ENCODE results near the gene GABRA5.

Gene GABRA5

DNA sequence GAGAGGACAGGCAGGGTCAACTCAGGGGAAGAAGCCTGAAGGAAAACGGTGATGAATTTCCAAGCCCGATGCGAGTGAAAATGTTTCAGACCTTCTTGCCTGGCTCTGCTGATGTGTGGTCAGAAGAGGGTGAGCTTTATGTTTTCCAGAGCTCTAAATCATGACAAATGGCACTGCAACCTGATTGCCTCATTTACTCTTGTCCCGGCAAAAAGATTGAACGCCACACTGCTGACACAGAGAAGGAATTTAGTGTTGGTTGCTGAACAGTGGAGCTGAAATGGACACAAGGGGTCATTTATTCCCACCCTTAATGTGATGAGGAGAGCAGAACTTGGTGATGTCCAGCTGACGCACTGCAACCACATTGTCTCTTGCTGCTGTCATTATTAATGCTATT is 68.0 kb downstream of the GABRA5 start:
- no peak for DNase-seq

DNA sequence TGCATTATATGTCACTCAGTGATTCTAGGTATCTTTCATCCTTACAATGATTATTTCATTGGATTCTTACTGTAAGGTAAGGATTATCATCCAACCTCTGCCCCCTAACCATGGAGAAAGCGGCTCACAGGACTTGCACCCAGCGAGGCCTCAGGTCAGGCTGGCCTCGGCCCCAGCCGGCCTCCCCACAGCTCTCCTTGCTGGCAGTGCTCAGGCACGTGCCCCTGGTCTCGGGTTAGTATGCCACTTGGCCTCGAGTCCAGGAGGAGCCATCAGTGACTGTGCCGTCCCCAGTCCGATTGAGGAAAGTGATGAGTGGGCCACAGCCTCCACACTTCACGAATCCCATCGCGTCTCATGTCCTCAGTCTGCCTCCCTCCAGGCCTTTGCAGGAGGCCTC is 68.5 kb downstream of the GABRA5 start:
- DNase-seq = no peak

DNA sequence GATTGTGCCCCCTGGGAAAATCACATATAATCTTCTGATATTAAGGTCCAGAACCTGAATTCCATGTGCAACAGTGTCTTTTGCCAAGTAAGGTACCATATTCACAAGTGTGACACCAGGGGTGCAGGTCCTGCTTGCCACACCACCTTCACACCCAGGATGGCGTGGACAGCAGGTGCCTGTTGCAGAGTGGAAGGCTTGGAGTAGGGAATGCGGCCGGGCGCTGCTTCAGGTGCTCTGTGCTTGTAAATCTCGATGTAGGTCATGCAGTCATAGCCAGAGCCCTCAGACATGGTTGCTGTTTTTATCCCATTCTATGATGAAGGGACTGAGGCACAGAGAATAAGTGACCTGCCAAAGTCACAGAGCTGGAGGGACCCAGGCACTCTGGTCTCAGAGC is 69.6 kb downstream of the GABRA5 start:
- DNase-seq = no peak

DNA sequence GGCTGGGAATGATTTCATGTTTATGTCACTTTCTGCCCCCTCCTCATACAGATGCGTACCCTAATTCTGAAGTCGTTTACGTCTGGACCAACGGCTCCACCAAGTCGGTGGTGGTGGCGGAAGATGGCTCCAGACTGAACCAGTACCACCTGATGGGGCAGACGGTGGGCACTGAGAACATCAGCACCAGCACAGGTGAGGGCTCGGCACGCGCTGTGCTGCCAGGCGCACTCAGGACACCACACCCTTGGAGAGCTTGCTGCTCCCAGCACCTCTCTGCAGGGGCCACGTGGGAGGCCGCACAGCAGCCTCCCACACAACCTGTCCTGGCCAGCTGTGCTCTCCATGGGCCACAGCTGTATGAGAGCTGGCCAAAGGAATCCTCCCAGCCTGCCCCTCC is 70.3 kb downstream of the GABRA5 start:
- no peak for DNase-seq

DNA sequence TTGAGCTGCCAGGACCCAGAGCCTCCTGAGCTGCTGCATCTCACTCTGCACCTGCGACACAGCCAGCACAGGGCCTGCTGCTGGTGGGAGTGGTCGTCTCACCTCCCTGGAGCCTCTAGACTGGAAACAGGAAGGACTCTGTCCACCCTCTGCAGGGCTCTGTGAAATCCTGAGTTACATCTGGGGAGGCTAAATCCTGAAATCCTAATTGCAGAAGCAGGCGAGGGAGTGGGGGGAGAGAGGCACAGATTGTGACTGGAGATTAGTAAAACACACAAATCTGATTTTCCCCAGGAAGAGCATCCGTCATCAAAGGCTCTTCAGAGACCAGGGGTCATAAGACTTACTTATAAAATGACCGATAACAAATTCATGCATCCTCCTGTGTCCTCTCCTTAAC is 72.5 kb downstream of the GABRA5 start:
- DNase-seq = no peak

DNA sequence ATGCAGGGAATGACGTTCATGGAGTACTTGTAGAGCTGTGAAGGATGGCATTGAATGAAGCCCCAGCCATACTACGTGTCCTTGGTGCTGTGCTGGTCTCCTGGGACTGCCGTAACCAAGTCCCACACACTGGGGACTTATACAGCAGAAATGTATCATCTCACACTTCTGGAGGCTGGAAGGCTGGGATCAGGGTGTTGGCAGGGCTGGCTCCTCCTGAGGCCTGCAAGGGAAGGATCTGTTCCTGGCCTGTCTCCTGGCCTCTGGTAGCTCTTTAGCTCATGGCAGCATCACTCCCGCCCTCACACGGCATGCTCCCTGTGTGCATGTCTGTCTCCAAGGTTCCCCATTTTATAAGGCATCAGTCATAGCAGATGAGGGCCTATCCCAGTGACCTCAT is 74.6 kb downstream of the GABRA5 start:
- DNase-seq = no peak

DNA sequence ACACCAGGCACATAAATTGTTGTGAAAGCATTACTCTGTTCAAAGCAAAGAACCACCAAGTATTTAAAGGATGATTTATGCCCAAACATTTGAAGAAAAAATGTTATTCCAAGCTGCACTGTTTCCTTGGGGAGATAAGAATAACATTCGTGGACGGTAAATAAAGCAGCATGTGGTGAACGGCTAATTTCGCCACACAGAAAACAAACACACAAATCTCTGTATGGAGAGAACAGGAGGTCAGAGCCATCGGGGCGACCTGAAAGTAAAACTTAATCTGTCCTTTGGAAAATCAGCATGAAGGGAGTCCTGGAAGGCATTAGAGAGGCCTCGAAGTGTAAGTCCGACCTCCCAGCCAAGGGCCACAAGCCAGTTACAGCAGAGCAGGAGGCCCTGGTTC is 77.0 kb downstream of the GABRA5 start:
- DNase-seq = no peak

DNA sequence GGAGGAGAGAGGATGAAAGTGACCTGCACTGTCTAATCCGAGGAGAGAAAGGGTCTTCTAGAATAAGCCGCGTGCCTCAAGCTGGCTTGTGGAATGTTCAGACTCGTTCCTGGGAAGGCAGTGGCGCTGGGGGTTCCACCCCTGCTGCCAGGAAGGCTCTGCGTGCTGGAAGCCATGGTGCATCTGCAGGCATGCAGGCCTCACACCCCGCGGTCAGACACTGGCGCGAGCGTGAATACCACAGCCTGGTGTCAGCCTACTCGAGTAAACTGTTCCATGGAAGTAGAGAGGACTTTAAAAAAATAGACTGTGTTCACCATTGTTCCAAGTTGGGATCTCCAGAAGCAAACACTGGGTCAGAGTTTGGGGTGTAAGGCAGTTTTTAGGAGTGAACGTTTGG is 78.2 kb downstream of the GABRA5 start:
- no peak for DNase-seq

DNA sequence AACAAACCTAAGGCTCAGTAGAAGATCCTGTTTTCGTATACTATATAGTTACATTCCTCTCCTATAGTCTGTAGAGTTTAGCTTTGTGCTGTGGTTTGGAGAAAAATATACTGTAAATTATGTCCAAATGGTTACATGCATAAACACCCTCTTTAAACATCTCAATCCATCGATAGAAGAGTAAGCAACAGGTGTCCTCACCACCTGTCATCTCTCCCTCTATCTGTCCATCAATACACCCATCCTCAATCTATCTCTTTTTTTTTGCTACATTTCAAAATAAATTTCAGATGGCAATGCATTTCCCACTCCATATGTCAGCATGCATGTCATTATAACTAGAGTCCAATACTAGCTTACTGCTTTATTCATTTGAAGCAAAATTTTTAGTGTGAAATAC is 83.1 kb downstream of the GABRA5 start:
- no peak for DNase-seq

DNA sequence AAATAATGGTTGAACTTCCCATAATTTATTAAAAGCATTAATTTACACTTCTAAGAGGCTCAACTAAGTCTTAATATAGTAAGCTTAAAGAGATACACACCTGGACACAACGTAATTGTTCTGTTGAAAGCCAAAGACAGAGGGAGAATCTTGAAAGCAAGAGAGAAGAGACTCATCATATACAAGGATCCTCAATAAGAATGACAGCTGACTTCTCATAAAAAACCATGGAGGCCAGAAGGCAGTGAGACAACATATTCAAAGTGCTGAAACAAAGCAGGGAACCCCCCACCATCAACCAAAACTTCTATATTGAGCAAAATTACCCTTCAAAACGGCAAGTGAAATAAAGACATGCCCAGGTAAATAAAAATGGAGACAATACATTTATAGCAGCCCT is 87.5 kb downstream of the GABRA5 start:
- DNase-seq = no peak

DNA sequence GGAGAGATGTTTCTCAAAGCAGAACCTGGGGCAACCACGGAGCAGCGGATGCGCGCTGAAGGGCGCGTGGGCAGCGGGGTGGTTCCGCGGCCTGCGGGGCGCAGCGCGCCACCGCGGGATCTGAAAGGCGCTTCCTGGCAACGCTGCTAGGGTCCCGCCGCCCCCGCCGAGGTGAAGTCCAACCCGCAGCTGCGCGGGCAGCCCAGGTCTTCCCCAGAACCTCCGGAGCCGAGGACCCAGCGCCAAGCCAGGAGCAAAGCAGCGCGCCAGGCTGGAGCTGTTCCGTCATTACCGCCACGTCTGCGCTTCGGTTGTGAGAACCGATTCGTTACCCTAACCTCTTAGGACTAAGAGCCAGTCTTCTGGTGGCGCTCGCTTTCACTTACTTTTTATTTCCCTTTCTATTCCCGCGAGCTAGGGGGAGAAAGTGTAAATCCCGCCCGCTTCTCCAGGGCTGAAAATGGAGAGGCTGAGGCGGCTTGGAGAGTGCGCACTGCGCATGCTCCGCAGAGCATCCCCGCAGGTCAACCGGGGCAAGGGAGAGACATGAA is 100.9 kb downstream of the GABRA5 start:
- no peak for DNase-seq

DNA sequence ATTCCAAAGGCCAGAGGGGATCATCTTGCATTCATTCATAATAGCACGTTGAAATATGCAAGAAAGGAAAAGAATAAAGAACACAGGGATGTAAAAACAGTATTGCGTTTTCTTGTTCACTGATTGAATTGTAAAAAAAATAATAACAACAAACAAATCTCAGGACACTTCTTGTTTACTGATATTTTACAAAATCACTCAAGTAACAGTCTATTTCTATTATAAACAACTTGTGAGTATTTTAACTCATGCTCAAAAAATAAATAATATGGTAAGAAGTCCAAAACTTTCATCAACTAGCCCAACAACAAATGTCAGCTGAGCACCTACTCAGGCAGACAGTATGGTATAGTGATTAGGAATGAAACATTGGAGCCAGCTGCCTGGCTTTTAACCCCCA is 101.9 kb downstream of the GABRA5 start:
- no peak for DNase-seq

DNA sequence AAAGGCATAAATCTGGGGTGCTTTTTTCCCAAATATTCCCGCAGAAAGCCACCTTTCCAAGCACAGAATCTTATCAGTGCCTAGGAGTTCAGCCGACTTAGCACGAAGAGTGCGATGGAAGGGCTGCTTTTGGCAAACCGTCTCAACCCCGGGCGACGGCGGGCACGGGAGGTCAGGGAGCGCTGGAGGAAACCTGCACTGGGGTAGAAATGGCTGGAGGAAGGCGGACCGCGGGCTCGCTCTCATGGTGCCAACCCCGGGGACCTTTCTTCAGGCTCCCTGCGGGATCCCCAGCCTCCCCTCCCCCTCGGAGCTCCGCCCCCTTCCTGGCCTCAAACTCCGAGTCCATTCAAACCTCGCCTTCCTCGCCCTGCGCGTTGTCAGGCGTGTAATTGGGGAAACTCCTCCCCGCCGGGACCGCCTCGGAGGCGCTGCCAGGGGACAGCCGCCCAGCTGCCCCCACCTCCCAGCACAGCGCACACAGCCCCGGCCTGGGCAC is 103.9 kb downstream of the GABRA5 start, which contains the start of gene GABRG3:
Gene GABRG3, plus strand, starts transcription at position 470 of the 499 bp plus-strand sequence.
- DNase-seq = no peak

DNA sequence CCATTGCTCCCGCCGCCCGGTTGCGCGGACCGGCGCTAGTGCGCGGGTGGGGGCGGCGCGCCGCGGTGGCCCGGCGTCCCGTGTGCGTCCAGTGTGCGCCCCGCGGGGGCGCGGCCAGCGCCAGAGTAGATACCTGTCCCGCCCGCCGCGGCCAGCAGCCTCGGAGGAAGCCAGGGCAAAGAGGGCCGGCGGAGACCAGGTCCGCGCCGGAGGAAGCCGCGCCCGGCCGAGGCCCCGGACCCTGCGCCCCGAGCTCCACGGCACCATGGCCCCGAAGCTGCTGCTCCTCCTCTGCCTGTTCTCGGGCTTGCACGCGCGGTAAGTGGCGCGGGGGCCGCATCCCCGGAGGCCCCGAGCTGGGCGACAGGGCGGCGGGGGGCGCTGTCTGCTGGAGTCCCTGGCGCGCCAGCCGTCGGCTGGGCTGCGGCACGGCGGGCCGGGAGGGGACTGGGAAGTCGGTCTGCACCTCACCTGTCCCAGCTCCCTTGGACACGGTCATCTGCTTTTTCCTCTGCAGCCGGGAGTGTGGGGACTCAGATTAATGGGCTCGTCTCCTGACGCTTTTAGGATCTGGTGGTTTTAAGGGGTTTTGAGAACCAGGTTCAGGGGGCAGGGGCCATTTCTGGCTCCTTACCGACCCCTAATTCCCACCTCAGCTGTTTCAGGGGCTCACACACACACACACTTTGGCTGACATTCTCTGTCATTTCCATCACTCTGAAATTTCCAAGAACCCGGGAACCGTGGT is 104.6 kb downstream of the GABRA5 start:
- DNase-seq = no peak

DNA sequence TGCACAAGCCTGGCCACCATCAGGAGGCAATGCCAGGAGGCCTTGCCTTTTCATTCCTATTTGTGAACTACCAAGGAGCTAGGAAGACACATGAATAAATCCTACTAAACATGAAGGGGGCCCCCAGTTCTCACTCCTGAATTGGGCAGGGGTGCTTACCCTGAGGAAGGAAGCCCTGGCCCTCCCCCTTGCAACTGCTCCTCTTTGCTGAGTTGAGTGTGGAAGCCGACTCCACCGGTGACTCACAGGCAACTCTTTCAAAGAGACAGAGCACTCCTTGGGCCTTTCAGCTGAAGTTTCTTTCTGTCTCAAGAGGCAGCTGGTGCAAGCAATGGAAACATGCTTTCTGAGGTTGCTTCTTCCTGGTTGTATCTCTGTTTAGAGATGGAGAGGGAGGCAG is 105.8 kb downstream of the GABRA5 start:
- DNase-seq = no peak

DNA sequence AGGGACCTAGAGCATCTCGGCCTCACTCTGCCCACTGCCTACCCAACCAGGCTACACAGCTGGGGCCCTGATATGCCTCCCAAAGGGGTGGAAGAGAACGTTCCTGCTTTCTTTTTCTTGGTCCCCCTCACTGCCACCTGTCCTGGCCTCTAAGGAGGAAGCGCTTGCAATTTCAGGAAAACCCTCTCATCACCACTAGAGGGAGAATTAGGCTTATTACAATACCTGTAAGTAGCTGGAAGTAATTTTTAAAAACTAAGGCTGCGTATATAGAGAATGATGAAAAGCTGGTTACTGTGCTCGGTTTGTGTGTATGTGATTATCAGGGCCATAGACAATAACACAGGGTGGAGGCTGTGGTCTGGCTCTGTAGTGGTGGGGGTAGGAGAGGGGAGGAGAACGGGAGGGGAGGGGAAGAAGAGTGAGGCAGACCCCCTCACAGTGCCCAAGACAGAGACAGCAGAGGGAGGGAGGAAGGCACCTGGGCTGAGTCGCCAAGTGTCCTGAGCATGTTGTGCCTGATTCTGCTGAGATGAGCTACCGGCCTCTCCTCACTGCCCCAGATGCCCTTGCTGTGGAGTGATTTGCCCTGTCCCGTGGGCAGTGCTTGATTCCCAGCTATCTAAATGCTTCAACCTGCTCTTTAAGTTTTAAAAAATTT is 107.4 kb downstream of the GABRA5 start:
- DNase-seq = no peak

DNA sequence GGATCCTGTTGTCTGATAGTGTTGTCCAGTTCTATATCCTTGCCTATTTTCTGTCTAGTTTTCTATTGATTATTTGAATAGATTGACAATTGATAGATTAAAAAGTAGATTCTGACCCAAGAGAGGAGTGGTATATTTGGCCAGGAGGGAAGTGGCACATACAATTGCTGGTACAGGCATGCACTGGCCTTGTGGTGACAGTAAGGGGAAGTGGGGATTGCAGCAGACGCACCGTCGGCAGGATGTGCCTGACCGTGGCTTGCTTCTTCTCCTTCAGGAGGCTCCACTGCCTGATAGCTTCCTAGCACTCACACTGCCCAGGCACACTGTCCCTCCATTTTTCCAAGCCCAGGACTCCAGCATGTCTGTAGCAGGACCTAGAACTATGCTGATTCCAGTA is 114.6 kb downstream of the GABRA5 start:
- no peak for DNase-seq

DNA sequence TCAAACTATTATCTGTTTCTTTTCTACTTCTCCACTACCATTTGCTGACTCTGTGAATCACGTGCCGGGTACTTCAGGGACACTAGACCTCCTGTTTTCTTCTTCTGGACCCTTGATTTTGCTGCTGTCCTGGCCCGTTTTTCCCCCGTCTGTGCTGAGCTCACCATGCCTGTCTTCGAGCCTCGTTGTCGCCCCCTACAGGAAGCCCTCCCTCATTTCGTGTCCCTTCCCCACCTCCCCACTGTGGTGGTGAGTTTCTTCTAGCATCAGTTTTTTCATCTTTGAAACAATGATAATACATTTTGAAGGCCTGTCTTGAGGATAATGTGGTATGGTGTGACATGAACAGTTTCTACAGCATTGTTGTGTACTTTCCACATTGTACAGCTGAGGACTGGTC is 117.0 kb downstream of the GABRA5 start:
- DNase-seq = no peak

DNA sequence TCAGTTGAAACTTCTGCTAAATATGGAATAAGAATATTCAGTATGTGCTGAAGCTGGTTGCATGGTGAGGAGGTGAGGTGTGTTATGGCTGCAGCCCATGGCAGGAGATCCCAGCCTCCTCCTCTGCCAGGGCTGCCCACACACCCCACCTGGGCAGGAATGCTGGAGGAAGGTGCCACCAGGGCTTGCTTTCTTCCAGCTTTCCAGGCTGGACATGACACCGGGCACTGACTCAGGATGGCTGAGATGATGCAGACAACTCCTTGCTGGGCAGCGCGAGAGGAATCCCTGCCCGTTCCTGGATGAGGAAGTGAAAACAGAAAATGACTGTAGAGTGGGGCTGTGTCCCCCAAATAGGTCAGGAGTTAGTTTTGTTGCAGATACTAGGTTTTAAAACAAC is 118.2 kb downstream of the GABRA5 start:
- DNase-seq = no peak

DNA sequence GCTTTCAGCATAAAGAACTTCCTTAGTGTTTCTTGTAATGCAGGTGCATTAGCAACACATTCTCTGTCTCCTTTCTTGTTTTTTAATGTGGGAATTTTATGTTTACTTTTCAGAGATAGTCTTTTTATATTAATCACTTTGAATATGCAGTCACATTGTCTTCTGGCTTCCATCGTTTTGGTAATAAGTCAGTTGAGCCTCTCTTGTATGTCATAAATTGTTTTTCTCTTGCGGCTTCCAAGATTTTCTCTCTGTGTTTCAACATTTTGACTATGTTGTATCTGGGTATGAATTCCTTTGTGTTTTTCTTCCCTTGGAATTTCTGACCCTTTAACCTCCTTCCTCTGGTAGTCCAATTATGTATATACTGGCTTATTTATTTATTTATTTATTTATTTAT is 129.4 kb downstream of the GABRA5 start:
- DNase-seq = no peak
